ENCODE measurements around the gene PPM1D.

DNA sequence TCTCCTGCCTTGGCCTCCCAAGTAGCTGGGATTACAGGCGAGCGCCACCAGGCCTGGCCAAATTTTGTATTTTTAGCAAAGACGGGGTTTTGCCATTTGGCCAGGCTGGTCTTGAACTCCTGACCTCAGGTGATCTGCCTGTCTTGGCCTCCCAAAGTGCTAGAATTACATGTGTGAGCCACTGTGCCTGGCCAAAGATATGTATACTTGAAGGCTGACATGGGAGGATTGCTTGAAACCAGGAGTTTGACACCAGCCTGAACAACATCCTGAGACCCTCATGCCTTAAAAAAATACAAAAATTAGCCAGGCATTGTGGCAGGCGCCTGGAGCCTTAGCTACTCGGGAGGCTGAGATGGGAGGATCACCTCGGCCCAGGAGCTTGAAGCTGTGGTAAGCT, 80.8 kb downstream of the PPM1D start:
- TF ChIP-seq, protein P1, sequence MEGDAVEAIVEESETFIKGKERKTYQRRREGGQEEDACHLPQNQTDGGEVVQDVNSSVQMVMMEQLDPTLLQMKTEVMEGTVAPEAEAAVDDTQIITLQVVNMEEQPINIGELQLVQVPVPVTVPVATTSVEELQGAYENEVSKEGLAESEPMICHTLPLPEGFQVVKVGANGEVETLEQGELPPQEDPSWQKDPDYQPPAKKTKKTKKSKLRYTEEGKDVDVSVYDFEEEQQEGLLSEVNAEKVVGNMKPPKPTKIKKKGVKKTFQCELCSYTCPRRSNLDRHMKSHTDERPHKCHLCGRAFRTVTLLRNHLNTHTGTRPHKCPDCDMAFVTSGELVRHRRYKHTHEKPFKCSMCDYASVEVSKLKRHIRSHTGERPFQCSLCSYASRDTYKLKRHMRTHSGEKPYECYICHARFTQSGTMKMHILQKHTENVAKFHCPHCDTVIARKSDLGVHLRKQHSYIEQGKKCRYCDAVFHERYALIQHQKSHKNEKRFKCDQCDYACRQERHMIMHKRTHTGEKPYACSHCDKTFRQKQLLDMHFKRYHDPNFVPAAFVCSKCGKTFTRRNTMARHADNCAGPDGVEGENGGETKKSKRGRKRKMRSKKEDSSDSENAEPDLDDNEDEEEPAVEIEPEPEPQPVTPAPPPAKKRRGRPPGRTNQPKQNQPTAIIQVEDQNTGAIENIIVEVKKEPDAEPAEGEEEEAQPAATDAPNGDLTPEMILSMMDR (IDR thresholded peaks at IDR 0.05; ENCODE audit: low read depth, low read length): no peak
- TF ChIP-seq, protein P2, sequence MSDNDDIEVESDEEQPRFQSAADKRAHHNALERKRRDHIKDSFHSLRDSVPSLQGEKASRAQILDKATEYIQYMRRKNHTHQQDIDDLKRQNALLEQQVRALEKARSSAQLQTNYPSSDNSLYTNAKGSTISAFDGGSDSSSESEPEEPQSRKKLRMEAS (IDR thresholded peaks at IDR 0.05; ENCODE audit: low read depth, low read length): no peak
- TF ChIP-seq POLR2A (IDR thresholded peaks at IDR 0.05; ENCODE audit: extremely low read depth, insufficient read length) (no peak), MYC (IDR thresholded peaks at IDR 0.05; ENCODE audit: low read depth, low read length) (no peak)
